ENCODE data around the gene GRK4. TPM values are rescaled to one million over a fixed set of nuclear protein-coding genes. Genes with fewer than 3 reads are reported as not detected.
"Not testable (repeated sequence)": the region's sequence is repeated elsewhere in the genome, so short reads cannot be mapped to it uniquely, and the experiment has no call there.

GRK4 gene
- total RNA-seq, 2 donors from 2014 or later: 3.8 to 5.5 TPM

GRCh38 chr4:2933566-2934076 is 29.8 kb upstream of the GRK4 start:
- Mint-ChIP-seq H3K27me3 (ENCODE audit: low read depth) (no peaks in the 10 kb centered on the region), H3K4me3 (peak overlapping the region; percentile 94 to 96), H3K27ac (peak overlapping the region; percentile 98), H3K9me3 (no peaks in the 10 kb centered on the region), H3K4me1 (ENCODE audit: low read depth) (peaks cover 43% of the 10 kb centered on the region), H3K36me3 (ENCODE audit: insufficient read depth in 2 of 2) (peaks cover 10 to 19% of the 10 kb centered on the region in 2 donors)
- no peak for DNase-seq
- ATAC-seq (replicated peaks in 1 of 2): no peak

GRCh38 chr4:2934077-2934812 is 29.1 kb upstream of the GRK4 start:
- peak; percentile 58 to 59 for DNase-seq
- ATAC-seq (replicated peaks in 1 of 2): no peak
- H3K9me3 Mint-ChIP-seq: no peaks in the 10 kb centered on the region
- peak overlapping the region; percentile 38 for H3K27ac Mint-ChIP-seq
- H3K4me1 Mint-ChIP-seq (ENCODE audit: low read depth): peaks cover 50% of the 10 kb centered on the region
- H3K36me3 Mint-ChIP-seq (ENCODE audit: insufficient read depth in 2 of 2): peaks cover 15 to 22% of the 10 kb centered on the region in 2 donors
- H3K27me3 Mint-ChIP-seq (ENCODE audit: low read depth): no peaks in the 10 kb centered on the region
- peak overlapping the region; percentile 94 to 96 for H3K4me3 Mint-ChIP-seq

- peak overlapping the region; percentile 71 to 89 for H3K4me3 Mint-ChIP-seq
- no peaks in the 10 kb centered on the region for H3K9me3 Mint-ChIP-seq
- peaks cover 19 to 27% of the 10 kb centered on the region in 2 donors for H3K36me3 Mint-ChIP-seq (ENCODE audit: insufficient read depth in 2 of 2)
Measured at GRCh38 chr4:2934813-2935761, 28.3 kb upstream of the GRK4 start.

GRCh38 chr4:2935762-2936743 is 27.3 kb upstream of the GRK4 start:
- peaks cover 23 to 30% of the 10 kb centered on the region in 2 donors for H3K36me3 Mint-ChIP-seq (ENCODE audit: insufficient read depth in 2 of 2)
- DNase-seq (peak; percentile 87 to 90), ATAC-seq (replicated peaks in 1 of 2) (peak; percentile 67 to 71)
- no peaks in the 10 kb centered on the region for H3K27me3 Mint-ChIP-seq (ENCODE audit: low read depth)
- H3K4me3 Mint-ChIP-seq: peak overlapping the region; percentile 71 to 89
- peaks cover 55% of the 10 kb centered on the region for H3K4me1 Mint-ChIP-seq (ENCODE audit: low read depth)
- no peaks in the 10 kb centered on the region for H3K9me3 Mint-ChIP-seq
- H3K27ac Mint-ChIP-seq: peak overlapping the region; percentile 79

More at GRCh38 chr4:2934813-2935761, 28.3 kb upstream of the GRK4 start:
- peak overlapping the region; percentile 79 for H3K27ac Mint-ChIP-seq
- H3K4me1 Mint-ChIP-seq (ENCODE audit: low read depth): peaks cover 55% of the 10 kb centered on the region
- H3K27me3 Mint-ChIP-seq (ENCODE audit: low read depth): no peaks in the 10 kb centered on the region
- ATAC-seq (replicated peaks in 1 of 2) (peak; percentile 50 to 63), DNase-seq (peak; percentile 98 to 99)

DNA sequence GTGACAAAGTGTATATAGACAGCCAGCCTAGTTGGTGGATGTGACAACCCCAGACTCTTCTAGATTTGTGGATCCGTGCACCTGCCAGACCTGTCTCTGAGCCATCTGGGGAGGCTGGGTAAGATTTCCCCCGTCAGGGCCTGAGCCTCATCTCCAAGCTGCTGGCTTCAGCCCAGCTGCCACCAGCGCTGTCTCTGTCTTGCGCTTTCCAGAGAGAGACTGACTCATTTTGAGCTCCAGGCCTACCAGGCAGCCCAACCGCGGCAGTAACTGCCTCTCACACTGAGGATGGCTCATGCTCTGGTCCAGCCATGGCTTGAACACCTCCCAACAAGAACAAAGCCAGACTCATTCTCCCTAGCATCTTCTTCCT is 26.6 kb upstream of the GRK4 start:
- H3K4me3 Mint-ChIP-seq: peak overlapping the region; percentile 71 to 89
- DNase-seq (peak; percentile 79), ATAC-seq (replicated peaks in 1 of 2) (peak; percentile 49 to 59)
- H3K9me3 Mint-ChIP-seq: no peaks in the 10 kb centered on the region
- peaks cover 56% of the 10 kb centered on the region for H3K4me1 Mint-ChIP-seq (ENCODE audit: low read depth)
- peaks cover 22 to 31% of the 10 kb centered on the region in 2 donors for H3K36me3 Mint-ChIP-seq (ENCODE audit: insufficient read depth in 2 of 2)
- peak overlapping the region; percentile 79 for H3K27ac Mint-ChIP-seq
- H3K27me3 Mint-ChIP-seq (ENCODE audit: low read depth): no peaks in the 10 kb centered on the region

DNA sequence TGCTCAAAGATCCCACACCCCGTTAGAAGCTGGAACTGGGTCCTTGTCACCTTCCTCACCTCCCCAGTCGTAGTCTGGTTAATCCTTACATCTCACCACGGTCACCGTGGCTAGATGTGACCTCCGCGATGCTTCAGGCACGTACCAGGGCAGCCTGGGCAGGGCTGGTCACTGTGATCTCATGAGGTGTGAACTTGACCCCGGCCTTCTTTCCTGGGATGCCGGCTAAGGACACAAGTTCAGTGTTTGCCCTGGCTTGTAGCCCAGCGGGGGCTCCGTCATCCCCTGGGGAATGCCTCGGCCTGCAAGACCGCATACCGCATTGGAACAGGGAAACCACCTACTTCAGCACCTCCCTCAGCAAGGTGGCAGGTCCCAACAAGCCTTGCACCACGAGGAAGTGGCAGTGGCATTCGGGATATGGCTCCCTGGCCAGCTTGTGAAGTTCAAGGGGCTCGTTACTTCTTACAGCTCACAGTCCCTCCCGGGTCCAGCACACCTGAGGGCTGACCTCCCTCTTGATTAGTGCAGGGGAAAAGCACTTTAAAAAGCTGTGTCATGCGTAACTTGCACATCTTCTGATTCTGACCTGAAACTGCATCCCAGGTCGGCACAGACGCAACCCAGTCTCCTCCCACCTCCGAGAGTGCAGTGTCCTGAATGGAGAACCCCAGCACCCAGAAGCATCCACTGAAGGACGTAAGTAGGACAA is 26.1 kb upstream of the GRK4 start:
- Mint-ChIP-seq H3K27me3 (ENCODE audit: low read depth) (no peaks in the 10 kb centered on the region), H3K36me3 (ENCODE audit: insufficient read depth in 2 of 2) (peaks cover 24 to 33% of the 10 kb centered on the region in 2 donors), H3K4me3 (peak overlapping the region; percentile 71 to 89), H3K27ac (peak overlapping the region; percentile 79), H3K9me3 (no peaks in the 10 kb centered on the region), H3K4me1 (ENCODE audit: low read depth) (peaks cover 53% of the 10 kb centered on the region)
- ATAC-seq (replicated peaks in 1 of 2) (no peak), DNase-seq (peak in 1 of 2 donors; percentile 54)

GRCh38 chr4:2937986-2938385 is 25.4 kb upstream of the GRK4 start:
- Mint-ChIP-seq H3K4me1 (ENCODE audit: low read depth) (peaks cover 52% of the 10 kb centered on the region), H3K27me3 (ENCODE audit: low read depth) (no peaks in the 10 kb centered on the region), H3K4me3 (peak overlapping the region in 1 of 2 donors; percentile 71), H3K27ac (no peak overlapping the region), H3K36me3 (ENCODE audit: insufficient read depth in 2 of 2) (peaks cover 23 to 35% of the 10 kb centered on the region in 2 donors), H3K9me3 (no peaks in the 10 kb centered on the region)
- no peak for ATAC-seq (replicated peaks in 1 of 2)
- DNase-seq: no peak

GRCh38 chr4:2938411-2938810 is 25.0 kb upstream of the GRK4 start:
- peak overlapping the region; percentile 92 for H3K27ac Mint-ChIP-seq
- H3K4me3 Mint-ChIP-seq; H3K9me3 Mint-ChIP-seq; DNase-seq; H3K27me3 Mint-ChIP-seq (ENCODE audit: low read depth); ATAC-seq (replicated peaks in 1 of 2): not testable (repeated sequence)
- peaks cover 20 to 33% of the 10 kb centered on the region in 2 donors for H3K36me3 Mint-ChIP-seq (ENCODE audit: insufficient read depth in 2 of 2)
- peaks cover 48% of the 10 kb centered on the region for H3K4me1 Mint-ChIP-seq (ENCODE audit: low read depth)

DNA sequence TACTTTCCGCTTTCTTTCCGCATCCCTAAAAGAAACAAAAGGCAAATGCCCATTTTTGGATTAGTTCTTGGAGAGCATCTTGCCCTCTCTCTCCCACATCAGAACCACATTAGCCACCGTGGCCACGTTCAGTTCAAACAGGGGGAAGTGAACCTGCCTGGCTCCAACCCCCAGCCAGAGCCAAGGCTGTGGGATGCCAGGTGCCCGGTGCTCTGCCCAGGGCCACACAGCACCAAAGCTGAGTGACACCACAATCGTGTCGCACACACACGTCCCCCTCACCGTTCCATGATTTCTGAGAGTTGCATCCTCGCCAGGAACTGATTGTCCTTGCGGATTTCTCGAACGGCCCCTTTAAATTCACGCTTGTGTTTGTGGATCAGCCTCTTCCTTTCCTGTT is 24.5 kb upstream of the GRK4 start:
- DNase-seq (no peak), ATAC-seq (replicated peaks in 1 of 2) (no peak)
- Mint-ChIP-seq H3K27ac (peak overlapping the region; percentile 92), H3K4me3 (peak overlapping the region; percentile 35 to 42), H3K9me3 (no peaks in the 10 kb centered on the region), H3K36me3 (ENCODE audit: insufficient read depth in 2 of 2) (peaks cover 21 to 33% of the 10 kb centered on the region in 2 donors), H3K4me1 (ENCODE audit: low read depth) (peaks cover 48% of the 10 kb centered on the region), H3K27me3 (ENCODE audit: low read depth) (no peaks in the 10 kb centered on the region)

- Mint-ChIP-seq H3K27ac (peak overlapping the region; percentile 92), H3K4me1 (ENCODE audit: low read depth) (peaks cover 55% of the 10 kb centered on the region), H3K36me3 (ENCODE audit: insufficient read depth in 2 of 2) (peaks cover 24 to 34% of the 10 kb centered on the region in 2 donors), H3K27me3 (ENCODE audit: low read depth) (no peaks in the 10 kb centered on the region), H3K4me3 (peak overlapping the region; percentile 35 to 42), H3K9me3 (no peaks in the 10 kb centered on the region)
- ATAC-seq (replicated peaks in 1 of 2) (no peak), DNase-seq (peak; percentile 38 to 43)
Measured at GRCh38 chr4:2939383-2940243, 23.8 kb upstream of the GRK4 start.

Data from activated T-cell treated with anti-CD3 and anti-CD28 coated beads, Interleukin-2, amount 50 U/mL, for 72 hours (primary cell).